K562 (cell line): ENCODE results near the gene SV2A. TPM values are rescaled to one million over a fixed set of nuclear protein-coding genes. Genes with fewer than 3 reads are reported as not detected.

ENCODE experiments used
- CCAR2 ChIP-seq: fragments of 200-400 bp; formaldehyde crosslinking; IDR thresholded peaks from 2 replicates; pipeline ENCODE4 v1.6.1; 2017; ENCODE audit warnings: mild to moderate bottlenecking, low read depth, low read length
- COPS2 ChIP-seq: fragments of 450-650 bp; conservative IDR thresholded peaks from 2 replicates; pipeline ENCODE4 v1.6.1; 2016; ENCODE audit warnings: mild to moderate bottlenecking, moderate library complexity
- ESRRB ChIP-seq: fragments of 250-450 bp; sonication (Bioruptor Pico); IDR thresholded peaks from 2 replicates; pipeline ENCODE4 v1.5.0; 2020; ENCODE audit warnings: mild to moderate bottlenecking, moderate library complexity, borderline replicate concordance
- FUS ChIP-seq: fragments of 200-400 bp; formaldehyde crosslinking; optimal IDR thresholded peaks from 2 replicates; pipeline ENCODE3; 2017; ENCODE audit warnings: low read depth, low read length
- GATAD2B ChIP-seq: fragments of 450-650 bp; IDR thresholded peaks from 2 replicates; pipeline ENCODE4 v1.6.1; 2017; ENCODE audit warnings: mild to moderate bottlenecking, borderline replicate concordance
- HBP1 ChIP-seq: fragments of 450-650 bp; formaldehyde crosslinking; IDR thresholded peaks from 2 replicates; pipeline ENCODE4 v1.4.0; 2022; ENCODE audit warnings: missing genetic modification characterization
- HSF4 ChIP-seq: fragments of 250-450 bp; sonication (Bioruptor Pico); IDR thresholded peaks from 2 replicates; pipeline ENCODE4 v2.1.2; 2022; ENCODE audit warnings: mild to moderate bottlenecking, moderate library complexity, borderline replicate concordance
- NR3C1 ChIP-seq: sonication (generic); formaldehyde crosslinking; IDR thresholded peaks from 2 replicates; pipeline ENCODE4 v1.8.1; 2022; ENCODE audit warnings: missing genetic modification reagents
- PHB2 ChIP-seq: fragments of 450-650 bp; IDR thresholded peaks from 2 replicates; pipeline ENCODE4 v1.6.1; 2017; ENCODE audit warnings: low read depth
- PML ChIP-seq: IDR thresholded peaks from 2 replicates; pipeline ENCODE4 v1.6.1; 2012; ENCODE audit warnings: low read length, inconsistent platforms
- ZNF133 ChIP-seq: fragments of 250-450 bp; sonication (Bioruptor Pico); IDR thresholded peaks from 2 replicates; pipeline ENCODE4 v1.4.0; 2020; ENCODE audit warnings: mild to moderate bottlenecking
- ZNF212 ChIP-seq: fragments of 450-650 bp; formaldehyde crosslinking; IDR thresholded peaks from 2 replicates; pipeline ENCODE4 v1.4.0; 2020; ENCODE audit warnings: mild to moderate bottlenecking
- ZNF609 ChIP-seq: sonication (generic); formaldehyde crosslinking; IDR thresholded peaks from 2 replicates; pipeline ENCODE4 v1.8.1; 2023; ENCODE audit warnings: missing genetic modification reagents, mild to moderate bottlenecking, borderline replicate concordance
- ZNF668 ChIP-seq: fragments of 250-450 bp; sonication (Bioruptor Pico); IDR thresholded peaks from 2 replicates; pipeline ENCODE4 v1.8.0; 2022; ENCODE audit warnings: mild to moderate bottlenecking, inconsistent platforms
- ZNF717 ChIP-seq: fragments of 250-450 bp; sonication (Bioruptor Pico); IDR thresholded peaks from 2 replicates; pipeline ENCODE4 v1.5.0; 2021
- polyA plus RNA-seq, 8 experiments: library from polyadenylated mRNA; depleted of rRNA in 4 of 8; stranded (reverse) in 5 of 8; unstranded in 3 of 8; fragments of >200 nt; fragmentation: Nextera tagmentation in 2 of 8; fragmentation: Illumina TruSeq in 1 of 8; extraction: Ambion mirVana in 2 of 8; extraction: Trizol in 1 of 8; gene quantifications; 2 replicates each; pipeline versions ENCODE4 v1.2.1 to v1.2.3, GENCODE V29; 2011 to 2014; ENCODE audit warnings: inconsistent platforms in 1 of 8, missing spikeins in 1 of 8
- total RNA-seq, 7 experiments: library from RNA; depleted of rRNA in 6 of 7; stranded (reverse); fragments of >200 nt in 6 of 7; fragmentation: Illumina TruSeq in 2 of 7; extraction: Trizol in 2 of 7; gene quantifications; 2 replicates each; pipeline versions ENCODE4 v1.2.1 to v1.2.3, GENCODE V29; 2011 to 2021; ENCODE audit warnings: low replicate concordance in 1 of 7

The SV2A gene
- total and polyA plus RNA-seq, 9 of the 15 experiments (the other 6 are each of a cell fraction or from before 2014, with no cell fraction given): 0.07 to 0.22 (median 0.11) TPM; not detected in 1

- TF ChIP-seq HBP1 (peak; percentile 16; the same call in 1 of the 2 replicates), ZNF668 (CRISPR knock-in tag) (no peak), CCAR2 (no peak), PHB2 (no peak), COPS2 (no peak), ESRRB (no peak; the same call in 1 of the 2 replicates), HSF4 (CRISPR knock-in tag) (no peak), NR3C1 (CRISPR knock-in tag) (no peak), GATAD2B (no peak), PML (peak; percentile 77), ZNF717 (0 out of 2 replicates have a peak, but pooled peaks have one; percentile 52), ZNF133 (no peak), FUS (peak; percentile 98), ZNF609 (CRISPR knock-in tag) (no peak; the same call in 1 of the 2 replicates), ZNF212 (no peak)
These were observed 30.0 kb downstream of the SV2A start (continued) for GRCh38 chr1:149887456-149888246.
